AG09309 (cell line): ENCODE data around the gene SH2D3C.

Experiments
- DNase-seq: peaks from one replicate; pipeline ENCODE4 v3.0.0-alpha.2; 2010; ENCODE audit warnings: low read depth
- H3K4me3 ChIP-seq: 2 replicates; pipeline ENCODE4 v1.5.1; 2011; ENCODE audit warnings: mild to moderate bottlenecking, low read depth, low read length, moderate library complexity; ENCODE audit not compliant: control insufficient read depth
- TF ChIP-seq, protein P1 (sequence below): IDR thresholded peaks from 2 replicates; pipeline ENCODE4 v1.5.1; 2011; ENCODE audit warnings: mild to moderate bottlenecking, low read depth, low read length, inconsistent platforms; ENCODE audit not compliant: insufficient read depth, control insufficient read depth; ENCODE audit errors: missing control alignments

Gene SH2D3C

DNA sequence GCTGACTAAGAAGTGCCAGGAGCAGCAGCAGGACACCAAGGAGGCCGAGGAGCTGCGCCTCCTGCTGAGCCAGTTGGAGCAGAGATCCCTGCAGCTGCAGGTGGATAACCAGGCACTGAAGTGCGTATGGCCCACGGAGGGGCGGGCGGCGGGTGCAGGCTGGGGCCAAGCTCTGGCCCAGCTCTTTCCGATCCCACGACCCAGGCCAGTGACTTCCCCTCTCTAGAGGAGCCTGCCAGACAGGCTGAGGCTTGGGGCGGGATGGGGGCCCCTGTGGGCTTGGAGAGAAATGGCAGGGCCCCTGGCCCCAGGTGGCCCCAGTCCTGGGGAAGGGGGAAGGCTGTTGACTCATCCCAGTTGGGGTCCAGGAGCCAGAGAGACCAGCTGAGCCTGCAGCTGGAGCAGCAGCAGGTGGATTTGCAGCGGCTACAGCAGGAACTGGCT lies 66.6 kb downstream of the SH2D3C start:
- DNase-seq = no peak
- no peak overlapping the region for H3K4me3 ChIP-seq
- TF ChIP-seq, protein P1, sequence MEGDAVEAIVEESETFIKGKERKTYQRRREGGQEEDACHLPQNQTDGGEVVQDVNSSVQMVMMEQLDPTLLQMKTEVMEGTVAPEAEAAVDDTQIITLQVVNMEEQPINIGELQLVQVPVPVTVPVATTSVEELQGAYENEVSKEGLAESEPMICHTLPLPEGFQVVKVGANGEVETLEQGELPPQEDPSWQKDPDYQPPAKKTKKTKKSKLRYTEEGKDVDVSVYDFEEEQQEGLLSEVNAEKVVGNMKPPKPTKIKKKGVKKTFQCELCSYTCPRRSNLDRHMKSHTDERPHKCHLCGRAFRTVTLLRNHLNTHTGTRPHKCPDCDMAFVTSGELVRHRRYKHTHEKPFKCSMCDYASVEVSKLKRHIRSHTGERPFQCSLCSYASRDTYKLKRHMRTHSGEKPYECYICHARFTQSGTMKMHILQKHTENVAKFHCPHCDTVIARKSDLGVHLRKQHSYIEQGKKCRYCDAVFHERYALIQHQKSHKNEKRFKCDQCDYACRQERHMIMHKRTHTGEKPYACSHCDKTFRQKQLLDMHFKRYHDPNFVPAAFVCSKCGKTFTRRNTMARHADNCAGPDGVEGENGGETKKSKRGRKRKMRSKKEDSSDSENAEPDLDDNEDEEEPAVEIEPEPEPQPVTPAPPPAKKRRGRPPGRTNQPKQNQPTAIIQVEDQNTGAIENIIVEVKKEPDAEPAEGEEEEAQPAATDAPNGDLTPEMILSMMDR = no peak

DNA sequence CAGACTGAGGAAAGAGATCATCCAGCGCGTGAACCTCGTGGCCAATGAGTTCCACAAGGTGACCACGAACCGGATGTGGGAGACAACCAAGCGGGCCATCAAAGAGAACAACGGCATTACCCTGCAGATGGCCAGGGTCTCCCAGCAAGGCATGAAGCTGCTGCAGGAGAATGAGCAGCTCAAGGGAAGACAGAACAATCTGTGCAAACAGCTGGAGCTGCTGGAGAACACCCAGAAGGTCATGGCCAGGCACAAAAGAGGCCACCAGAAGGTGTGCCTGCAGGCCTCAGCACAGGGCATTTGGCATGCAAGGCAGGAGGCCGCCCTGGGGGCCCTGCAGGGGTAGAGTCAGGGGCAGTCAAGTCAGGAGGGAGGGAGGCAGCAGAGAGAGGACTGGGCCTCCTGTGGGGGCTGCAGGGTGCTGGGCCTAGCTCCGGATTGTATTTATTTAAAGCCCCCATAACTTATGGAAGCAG lies 67.2 kb downstream of the SH2D3C start:
- no peak for DNase-seq
- TF ChIP-seq, protein P1 = no peak
- no peak overlapping the region for H3K4me3 ChIP-seq

- DNase-seq = no peak
- H3K4me3 ChIP-seq = no peak overlapping the region
- TF ChIP-seq, protein P1 = no peak
Measured at GRCh38 chr9:127710204-127710783, 68.2 kb downstream of the SH2D3C start.

GRCh38 chr9:127708952-127709587 lies 69.4 kb downstream of the SH2D3C start:
- DNase-seq = no peak
- TF ChIP-seq, protein P1 = no peak
- no peak overlapping the region for H3K4me3 ChIP-seq

- DNase-seq = no peak
- TF ChIP-seq, protein P1 = no peak
- H3K4me3 ChIP-seq = no peak overlapping the region
Measured at GRCh38 chr9:127707766-127708165, 70.7 kb downstream of the SH2D3C start.

GRCh38 chr9:127706836-127707241 lies 71.6 kb downstream of the SH2D3C start, which contains the start of gene CFAP157:
Gene CFAP157 (plus strand): TSS chr9:127706988. CDS start chr9:127707032, 44 bp downstream.
- no peak within 1 kb of the TSS for H3K4me3 ChIP-seq
- TF ChIP-seq, protein P1 = no peak
- DNase-seq = no peak
